ENCODE results near the gene APEH. TPM values are rescaled to one million over a fixed set of nuclear protein-coding genes. Genes with fewer than 3 reads are reported as not detected.

APEH gene
- total and polyA plus RNA-seq, 2 experiments from 2014 or later: 170 to 264 TPM

- no peak for TF ChIP-seq ZNF462 (CRISPR knock-in tag; IDR thresholded peaks at IDR 0.05)
- no peak for TF ChIP-seq JUNB (IDR thresholded peaks at IDR 0.05; ENCODE audit: unreplicated experiment)
- TF ChIP-seq CTCF (conservative IDR thresholded peaks at IDR 0.05; ENCODE audit: low read depth in 2 of 2): no peak
Measured at GRCh38 chr3:49733551-49733950, 59.4 kb downstream of the APEH start (continued).

Small RNA genes within 50 kb of the gene (small RNA-seq; reads per million reads assigned to genes)
- not detected for gene AMIGO3 (ENCODE audit: low replicate concordance)

Other genes starting within 250 kb of the APEH start
- 5.9 and 7.3 TPM in 2 replicates for gene NICN1, start 245.0 kb upstream of the APEH start, total RNA-seq (2014; rRNA removed; shearing (Covaris generic))
- 2.8 and 4.2 TPM in 2 replicates for gene NICN1, start 245.0 kb upstream of the APEH start, polyA plus RNA-seq (2016; fragmentation: Nextera tagmentation; extraction: Ambion mirVana)
- gene DAG1, start 204.1 kb upstream of the APEH start, total RNA-seq (2014; rRNA removed; shearing (Covaris generic)): 152 and 167 TPM in 2 replicates
- 29.6 and 29.9 TPM in 2 replicates for gene DAG1, start 204.1 kb upstream of the APEH start, polyA plus RNA-seq (2016; fragmentation: Nextera tagmentation; extraction: Ambion mirVana)
- 5.1 and 5.4 TPM in 2 replicates for gene BSN, start 119.9 kb upstream of the APEH start, total RNA-seq (2014; rRNA removed; shearing (Covaris generic))
- gene BSN, start 119.9 kb upstream of the APEH start, polyA plus RNA-seq (2016; fragmentation: Nextera tagmentation; extraction: Ambion mirVana): 0.38 and 0.50 TPM in 2 replicates
- 8.7 and 11.1 TPM in 2 replicates for gene MST1, start 15.1 kb downstream of the APEH start, total RNA-seq (2014; rRNA removed; shearing (Covaris generic))
- 5.0 and 5.9 TPM in 2 replicates for gene MST1, start 15.1 kb downstream of the APEH start, polyA plus RNA-seq (2016; fragmentation: Nextera tagmentation; extraction: Ambion mirVana)
- 24.4 and 32.5 TPM in 2 replicates for gene RNF123, start 15.2 kb downstream of the APEH start, total RNA-seq (2014; rRNA removed; shearing (Covaris generic))
- 13.2 and 14.6 TPM in 2 replicates for gene RNF123, start 15.2 kb downstream of the APEH start, polyA plus RNA-seq (2016; fragmentation: Nextera tagmentation; extraction: Ambion mirVana)
- gene AMIGO3, start 45.3 kb downstream of the APEH start, total RNA-seq (2014; rRNA removed; shearing (Covaris generic)): 8.2 and 10.4 TPM in 2 replicates
- 2.9 and 3.5 TPM in 2 replicates for gene AMIGO3, start 45.3 kb downstream of the APEH start, polyA plus RNA-seq (2016; fragmentation: Nextera tagmentation; extraction: Ambion mirVana)
- 29.4 and 36.1 TPM in 2 replicates for gene GMPPB, start 49.6 kb downstream of the APEH start, total RNA-seq (2014; rRNA removed; shearing (Covaris generic))
- 7.8 and 10.2 TPM in 2 replicates for gene GMPPB, start 49.6 kb downstream of the APEH start, polyA plus RNA-seq (2016; fragmentation: Nextera tagmentation; extraction: Ambion mirVana)
- 35.5 and 38.4 TPM in 2 replicates for gene IP6K1, start 112.2 kb downstream of the APEH start, total RNA-seq (2014; rRNA removed; shearing (Covaris generic))
- 8.3 and 10.7 TPM in 2 replicates for gene IP6K1, start 112.2 kb downstream of the APEH start, polyA plus RNA-seq (2016; fragmentation: Nextera tagmentation; extraction: Ambion mirVana)
- gene CDHR4, start 125.5 kb downstream of the APEH start, total RNA-seq (2014; rRNA removed; shearing (Covaris generic)): 0.24 TPM in 1 of 2 replicates, not detected in the other
- 0.26 and 0.28 TPM in 2 replicates for gene CDHR4, start 125.5 kb downstream of the APEH start, polyA plus RNA-seq (2016; fragmentation: Nextera tagmentation; extraction: Ambion mirVana)
- 4.0 and 4.9 TPM in 2 replicates for gene INKA1, start 128.9 kb downstream of the APEH start, total RNA-seq (2014; rRNA removed; shearing (Covaris generic))
- gene INKA1, start 128.9 kb downstream of the APEH start, polyA plus RNA-seq (2016; fragmentation: Nextera tagmentation; extraction: Ambion mirVana): 3.7 and 5.0 TPM in 2 replicates
- gene UBA7, start 139.6 kb downstream of the APEH start, total RNA-seq (2014; rRNA removed; shearing (Covaris generic)): 0.14 and 0.50 TPM in 2 replicates
- 0.40 and 0.50 TPM in 2 replicates for gene UBA7, start 139.6 kb downstream of the APEH start, polyA plus RNA-seq (2016; fragmentation: Nextera tagmentation; extraction: Ambion mirVana)
- gene TRAIP, start 182.2 kb downstream of the APEH start, total RNA-seq (2014; rRNA removed; shearing (Covaris generic)): 13.4 and 15.3 TPM in 2 replicates
- gene TRAIP, start 182.2 kb downstream of the APEH start, polyA plus RNA-seq (2016; fragmentation: Nextera tagmentation; extraction: Ambion mirVana): 16.6 and 19.5 TPM in 2 replicates
- gene CAMKV, start 195.6 kb downstream of the APEH start, total RNA-seq (2014; rRNA removed; shearing (Covaris generic)): 80.1 and 83.0 TPM in 2 replicates
- gene CAMKV, start 195.6 kb downstream of the APEH start, polyA plus RNA-seq (2016; fragmentation: Nextera tagmentation; extraction: Ambion mirVana): 32.7 and 38.3 TPM in 2 replicates
- 3.7 and 4.4 TPM in 2 replicates for gene MST1R, start 229.5 kb downstream of the APEH start, total RNA-seq (2014; rRNA removed; shearing (Covaris generic))
- 1.8 and 3.9 TPM in 2 replicates for gene MST1R, start 229.5 kb downstream of the APEH start, polyA plus RNA-seq (2016; fragmentation: Nextera tagmentation; extraction: Ambion mirVana)

Measured in GM23338 (cell line).